ENCODE measurements around the gene RPL5.

GRCh38 chr1:92843429-92844352 lies 11.9 kb downstream of the RPL5 start:
- TF ChIP-seq SP7 (tag by site-specific recombination; IDR thresholded peaks at IDR 0.05) = no peak
- TF ChIP-seq CTCF (tag by site-specific recombination; IDR thresholded peaks at IDR 0.05) = no peak
- TF ChIP-seq ZNF274 (IDR thresholded peaks at IDR 0.05; ENCODE audit: low read length) = no peak
- TF ChIP-seq ZNF274 (tag by site-specific recombination; IDR thresholded peaks at IDR 0.05; ENCODE audit: borderline replicate concordance) = no peak
- no peak for TF ChIP-seq ZNF544 (tag by site-specific recombination; IDR thresholded peaks at IDR 0.05)
- TF ChIP-seq PRDM4 (tag by site-specific recombination; IDR thresholded peaks at IDR 0.05) = no peak
